ENCODE data around the gene LRRC36.

LRRC36 gene

GRCh38 chr16:67294171-67294757 is 32.4 kb upstream of the LRRC36 start:
- no peak for DNase-seq

GRCh38 chr16:67294938-67295361 is 31.7 kb upstream of the LRRC36 start:
- DNase-seq, result no peak

GRCh38 chr16:67296420-67296819 is 30.2 kb upstream of the LRRC36 start:
- no peak for DNase-seq

- DNase-seq, result no peak
These were observed 28.3 kb upstream of the LRRC36 start for GRCh38 chr16:67298277-67298676.

DNA sequence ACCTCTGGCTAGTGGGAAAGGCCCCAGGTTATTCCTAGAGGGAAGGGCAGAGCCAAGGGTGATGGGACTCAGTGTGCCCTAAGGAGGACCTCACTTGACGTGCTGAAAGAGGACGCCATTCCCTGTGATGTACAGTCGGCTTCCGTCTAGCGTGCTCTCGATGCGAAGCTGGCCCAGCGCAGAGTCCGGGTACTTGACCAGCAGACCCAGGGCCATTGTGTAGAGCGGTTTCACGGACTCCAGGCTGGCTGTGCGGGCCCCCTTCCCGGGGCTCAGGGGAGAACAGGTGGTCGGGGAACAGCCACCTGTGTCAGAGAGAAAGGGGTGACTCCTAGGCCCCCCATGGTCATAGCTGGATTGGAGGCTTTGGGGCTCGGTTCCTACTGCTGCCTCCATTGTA is 27.3 kb upstream of the LRRC36 start:
- no peak for DNase-seq

DNA sequence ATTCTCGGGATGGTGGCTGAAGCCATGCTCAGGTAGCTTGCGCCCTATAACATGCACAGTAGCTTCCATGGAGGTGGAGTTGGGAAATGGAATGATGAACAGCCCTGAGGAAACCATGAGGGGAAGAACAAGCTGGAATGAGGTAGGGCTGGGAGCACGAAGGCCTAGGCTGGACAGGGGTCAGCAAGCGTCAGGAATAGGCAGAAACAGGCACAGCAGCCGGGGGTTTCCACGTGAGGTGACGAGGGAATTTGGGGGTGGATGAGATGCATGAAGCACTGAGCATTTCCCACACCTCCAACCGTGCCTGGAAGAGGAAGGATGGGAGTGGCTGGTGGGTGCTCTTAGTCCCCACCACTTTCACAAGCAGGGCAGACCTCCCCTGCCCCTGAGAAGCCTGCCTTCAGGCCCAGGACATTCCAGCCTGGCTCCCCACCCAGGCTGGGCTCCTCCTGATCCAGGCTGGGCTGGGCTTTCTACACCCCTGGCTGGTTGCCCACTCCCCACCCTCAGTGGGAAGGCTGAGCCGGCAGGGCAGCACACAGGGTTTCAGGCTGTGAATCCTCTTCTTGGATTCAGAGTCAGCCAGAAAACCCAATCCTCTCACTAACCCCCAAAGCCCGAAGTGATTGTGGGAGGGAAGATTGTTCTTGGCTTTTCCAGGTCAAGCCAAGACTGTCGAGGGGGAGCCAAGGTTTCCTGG is 25.4 kb upstream of the LRRC36 start:
- DNase-seq, result no peak

DNA sequence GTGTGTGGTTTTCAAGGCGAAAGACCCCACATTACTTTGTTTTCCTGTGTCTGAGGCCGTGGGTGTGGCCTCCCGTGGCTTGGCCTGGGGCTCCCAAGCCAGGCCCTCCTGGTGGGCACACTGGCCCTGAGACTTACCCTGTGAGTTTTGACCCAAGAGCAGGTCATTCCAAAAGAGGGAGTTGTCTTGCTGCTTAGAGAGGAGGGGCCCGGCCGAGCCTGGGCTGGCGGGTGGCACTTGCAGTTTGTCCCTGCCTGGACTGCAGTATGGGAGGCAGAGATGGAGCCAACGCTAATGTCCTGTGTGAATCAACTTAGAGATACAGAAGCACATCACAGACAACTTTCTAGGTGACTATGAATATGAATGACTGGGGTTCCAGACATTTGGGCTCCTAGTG is 24.5 kb upstream of the LRRC36 start:
- DNase-seq, result no peak

- DNase-seq, result no peak
These were observed 23.6 kb upstream of the LRRC36 start for GRCh38 chr16:67302970-67303369.

- DNase-seq, result no peak
These were observed 22.6 kb upstream of the LRRC36 start for GRCh38 chr16:67304020-67304419.

DNA sequence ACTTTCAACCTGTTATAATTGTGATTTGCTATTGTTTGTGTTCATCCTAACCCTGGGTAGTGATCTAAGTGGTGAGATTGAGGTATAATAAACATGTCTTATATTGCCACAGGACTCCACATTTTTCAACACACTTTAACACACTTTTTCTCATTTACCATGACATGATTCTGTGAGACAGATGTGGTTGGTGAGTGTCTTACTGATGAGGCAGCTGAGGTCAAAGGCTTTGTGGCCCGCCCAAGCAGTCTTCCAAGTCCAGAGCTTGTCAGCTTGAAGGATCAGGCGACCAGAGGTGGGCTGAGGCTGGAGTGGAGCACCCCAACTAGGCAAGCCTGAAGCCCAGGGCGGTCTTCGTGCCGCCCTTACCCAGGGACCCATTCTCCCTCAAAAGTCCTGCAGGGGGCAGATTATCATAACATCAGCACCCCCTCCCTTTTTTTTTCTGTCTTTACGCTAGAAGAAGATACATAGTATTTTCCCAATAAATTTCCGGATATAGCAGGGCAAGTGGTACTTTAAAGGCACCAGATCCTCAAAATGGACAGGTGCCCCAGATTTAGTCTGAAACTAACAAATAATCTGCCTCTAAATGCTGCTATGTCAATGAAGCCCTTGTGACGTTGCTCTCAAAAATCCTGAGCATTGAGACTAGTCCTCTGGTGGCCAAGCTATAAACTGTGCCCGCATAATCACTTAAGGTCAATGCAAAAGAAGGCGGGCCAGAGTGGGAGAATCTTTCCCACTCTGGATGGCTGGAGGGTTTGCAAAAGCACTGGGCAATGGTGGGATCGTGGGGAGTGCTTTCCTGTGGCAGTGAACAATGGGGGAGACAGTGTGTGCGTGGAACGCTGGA is 21.2 kb upstream of the LRRC36 start:
- no peak for DNase-seq

DNA sequence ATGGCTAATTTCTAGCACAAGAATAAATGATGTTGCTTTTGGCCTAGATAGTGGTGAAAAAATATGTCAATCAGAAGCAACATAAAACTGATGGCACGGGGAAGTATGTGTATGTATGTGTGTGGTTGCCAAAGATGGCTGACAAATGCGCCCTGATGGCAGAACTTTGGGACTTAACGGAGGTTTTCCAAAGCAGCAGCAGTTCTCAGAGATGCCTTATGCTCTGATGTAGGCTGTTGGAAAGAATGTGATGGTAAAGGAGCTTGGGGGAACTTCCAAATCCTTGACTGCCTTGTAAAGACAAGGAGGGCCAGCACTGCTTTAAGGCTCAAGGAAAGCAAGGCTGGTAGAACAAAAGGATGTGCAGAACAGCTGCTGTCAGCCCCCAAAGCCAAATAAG is 16.1 kb upstream of the LRRC36 start:
- no peak for DNase-seq

DNA sequence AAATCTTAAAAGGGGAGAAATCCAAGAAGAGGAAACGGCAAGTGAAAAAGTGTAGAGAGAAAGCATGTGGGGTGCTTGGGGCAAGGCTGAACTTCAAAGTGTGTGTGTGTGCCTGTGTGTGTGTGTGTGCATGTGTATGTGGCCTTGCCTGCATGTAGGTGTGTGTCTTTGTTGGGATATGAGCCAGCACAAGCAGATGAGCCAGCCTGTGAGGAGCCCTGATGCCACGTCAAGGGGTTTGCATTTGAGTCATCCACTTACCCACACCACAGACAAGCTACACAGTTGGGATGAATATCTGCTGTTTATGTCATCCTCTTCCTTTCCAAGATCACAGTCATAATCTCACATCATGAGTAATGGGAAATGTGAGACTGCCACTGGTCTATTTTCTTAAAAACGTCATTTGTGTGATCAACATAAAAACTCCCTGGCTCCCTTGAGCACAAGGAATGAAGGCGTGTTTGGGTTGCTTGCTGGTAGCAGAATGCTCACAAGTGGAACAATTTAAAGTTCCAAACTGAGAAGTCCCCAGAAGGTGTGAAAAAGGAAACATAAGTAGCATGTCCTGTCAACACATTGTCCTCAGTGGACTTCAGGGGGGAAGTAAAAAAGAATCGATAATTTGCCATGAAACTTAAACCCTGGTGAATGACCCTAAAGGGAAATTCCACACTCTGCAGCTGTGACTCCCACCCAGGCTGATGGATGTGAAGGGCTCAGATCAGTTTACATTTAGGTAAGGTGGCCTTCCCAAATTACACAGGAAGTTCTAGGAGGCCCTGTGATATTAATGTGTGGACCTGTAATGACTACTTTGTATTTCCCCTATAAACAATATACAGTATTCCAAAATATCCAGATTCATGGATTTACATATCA is 14.8 kb upstream of the LRRC36 start:
- DNase-seq, result peak; percentile 85 to 90

- DNase-seq, result no peak
These were observed 13.9 kb upstream of the LRRC36 start for GRCh38 chr16:67312719-67313118.

DNA sequence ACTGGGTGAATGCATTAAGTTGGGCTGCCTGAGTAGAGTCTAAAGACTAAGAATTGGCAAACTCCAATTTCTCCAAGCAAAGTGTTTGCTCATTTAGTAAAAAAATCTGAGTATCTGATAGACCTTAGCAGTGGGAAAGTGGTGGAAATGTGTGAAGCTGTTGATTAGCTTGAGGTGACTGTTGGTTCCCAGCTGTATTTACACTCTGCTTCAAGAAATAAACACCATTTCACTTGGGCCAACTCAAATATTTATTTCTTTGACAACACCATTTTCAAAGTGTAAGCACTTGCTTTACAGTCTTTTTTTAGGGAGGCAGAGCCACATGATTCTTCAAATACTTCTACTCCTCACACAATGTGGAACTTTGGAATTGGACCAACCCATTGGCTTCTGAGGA is 8.8 kb upstream of the LRRC36 start:
- DNase-seq, result no peak

GRCh38 chr16:67326115-67326471 is 522 bp upstream of the LRRC36 start:
- DNase-seq, result no peak

DNA sequence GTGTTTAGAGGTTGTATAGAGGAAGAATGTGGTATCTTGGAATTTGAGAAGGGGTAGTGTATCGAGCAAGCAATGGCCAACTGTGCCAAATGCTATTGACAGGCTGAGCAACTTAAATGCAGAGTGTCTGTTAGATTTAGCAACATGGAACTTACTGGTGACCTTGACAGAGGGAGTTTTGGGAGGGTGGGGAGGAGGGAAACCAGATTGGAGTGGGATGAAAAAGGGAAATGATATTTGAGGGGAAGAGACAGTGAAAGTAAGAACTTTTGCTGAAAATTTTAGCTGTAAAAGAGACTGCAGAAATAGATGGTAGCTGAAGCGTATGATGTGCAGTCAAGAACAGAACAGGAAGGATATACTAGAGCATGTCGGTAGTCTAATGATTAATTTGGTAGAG is 1.1 kb downstream of the LRRC36 start:
- DNase-seq, result no peak

GRCh38 chr16:67329901-67330300 is 3.3 kb downstream of the LRRC36 start:
- no peak for DNase-seq

- DNase-seq, result no peak
These were observed 6.7 kb downstream of the LRRC36 start for GRCh38 chr16:67333315-67333714.

GRCh38 chr16:67336116-67336515 is 9.5 kb downstream of the LRRC36 start:
- no peak for DNase-seq

- no peak for DNase-seq
These were observed 10.0 kb downstream of the LRRC36 start for GRCh38 chr16:67336648-67337047.

DNA sequence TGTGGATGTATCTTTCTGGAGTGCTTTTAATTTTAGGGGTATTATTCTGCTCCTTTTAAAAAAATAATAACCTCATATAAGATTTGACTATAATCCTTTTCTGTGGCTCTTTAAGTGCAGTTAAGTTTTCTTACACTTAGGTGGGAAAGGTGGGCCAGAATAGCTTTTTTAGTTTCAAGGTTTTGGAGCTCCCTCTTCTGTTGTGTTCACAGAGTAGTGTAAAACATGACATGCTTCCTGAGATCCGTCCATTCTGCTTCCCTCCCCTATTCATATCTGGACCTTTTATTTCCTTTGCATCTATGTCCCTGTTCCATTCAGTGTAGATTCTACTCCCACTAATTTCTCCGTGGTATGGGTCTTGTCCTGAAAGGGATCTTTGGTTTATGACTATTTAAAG is 12.8 kb downstream of the LRRC36 start:
- DNase-seq, result no peak

GRCh38 chr16:67341250-67341649 is 14.6 kb downstream of the LRRC36 start:
- DNase-seq, result no peak

DNA sequence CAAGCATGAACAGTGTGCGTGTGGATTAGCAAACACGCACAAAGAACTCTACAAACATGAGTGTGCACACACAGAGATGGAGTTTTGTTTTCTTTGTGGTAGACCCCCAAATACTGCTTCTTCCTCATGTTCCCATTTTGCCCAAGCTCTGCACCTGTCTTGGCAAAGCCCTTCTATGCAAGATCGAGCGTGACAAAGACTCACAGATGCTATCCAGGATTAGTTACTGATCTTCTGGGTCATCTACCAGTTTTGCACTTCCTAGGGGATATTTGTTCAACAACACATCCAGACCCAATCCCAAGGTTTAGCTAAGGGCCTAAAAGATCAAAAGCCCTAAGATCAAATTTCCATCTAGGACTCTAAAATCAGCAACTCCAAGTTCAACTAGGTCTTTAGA is 16.0 kb downstream of the LRRC36 start:
- no peak for DNase-seq
